Islet precursor cell (in vitro differentiated cells): ENCODE measurements around the gene CLDN25.

ENCODE experiments used
- DNase-seq: peaks from one replicate; pipeline ENCODE4 v3.0.0-alpha.2; 2018

CLDN25 gene

GRCh38 chr11:113814181-113814580 is 34.6 kb downstream of the CLDN25 start:
- no peak for DNase-seq

- no peak for DNase-seq
These were observed 37.6 kb downstream of the CLDN25 start for GRCh38 chr11:113817162-113817561.

- no peak for DNase-seq
These were observed 38.0 kb downstream of the CLDN25 start for GRCh38 chr11:113817626-113818025.

DNA sequence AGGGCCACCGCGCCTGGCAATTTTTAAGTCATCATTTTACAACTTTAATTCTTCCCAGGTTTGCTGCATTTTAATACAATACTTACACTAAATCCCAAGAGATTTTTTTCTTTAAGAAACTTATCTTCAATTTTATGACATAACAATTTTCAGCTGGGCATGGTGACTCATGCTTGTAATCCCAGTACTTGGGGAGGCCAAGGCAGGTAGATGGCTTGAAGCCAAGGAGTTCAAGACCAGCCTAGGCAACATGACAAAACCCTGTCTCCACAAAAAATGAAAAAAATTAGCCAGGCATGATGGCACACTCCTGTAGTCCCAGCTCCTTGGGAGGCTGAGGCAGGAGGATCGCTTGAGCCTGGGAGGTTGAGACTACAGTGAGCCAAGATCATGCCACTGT is 38.8 kb downstream of the CLDN25 start:
- DNase-seq = no peak

DNA sequence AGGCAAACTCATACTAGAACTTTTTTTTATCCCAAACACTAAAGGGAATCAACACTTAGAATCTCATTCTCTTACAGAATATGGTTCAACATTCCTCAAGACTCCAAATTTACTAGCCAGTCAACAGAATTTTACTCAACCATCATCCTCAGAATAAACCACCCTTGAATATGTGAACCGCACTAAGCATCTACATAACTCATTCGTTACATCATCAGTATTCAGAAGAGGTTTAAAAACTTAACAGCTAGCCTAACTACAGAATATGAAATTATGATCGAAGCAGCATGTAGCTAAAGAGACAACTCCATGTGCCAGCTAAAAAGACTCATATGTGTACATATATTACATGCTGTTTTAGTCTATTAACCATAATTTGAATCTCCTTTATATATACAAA is 47.9 kb downstream of the CLDN25 start:
- DNase-seq = no peak

- no peak for DNase-seq
These were observed 48.6 kb downstream of the CLDN25 start for GRCh38 chr11:113828191-113828590.

- no peak for DNase-seq
These were observed 50.2 kb downstream of the CLDN25 start for GRCh38 chr11:113829751-113830150.
